Ovary (tissue), 9 donors: ENCODE data around the gene PCDHA10. TPM values are rescaled to one million over a fixed set of nuclear protein-coding genes. Genes with fewer than 3 reads are reported as not detected.

Experiments
- DNase-seq, 5 donors: peaks; one replicate each; pipeline ENCODE4 v3.0.0-alpha.2; 2019 to 2020
- H3K27ac ChIP-seq, 2 donors: fragments of 200-600 bp; one replicate each; pipeline versions ENCODE4 v1.5.1 to v1.8.0; 2019 to 2022
- H3K27me3 ChIP-seq: fragments of 200-600 bp; one replicate; pipeline ENCODE4 v1.8.0; 2022
- H3K36me3 ChIP-seq: fragments of 200-600 bp; sonication (generic); one replicate; pipeline ENCODE4 v1.5.1; 2019
- H3K4me1 ChIP-seq: one replicate; pipeline ENCODE4 v1.8.1; 2013; ENCODE audit warnings: mild to moderate bottlenecking, moderate library complexity; ENCODE audit not compliant: insufficient read depth
- H3K4me3 ChIP-seq: fragments of 200-600 bp; sonication (generic); one replicate; pipeline ENCODE4 v1.5.1; 2017
- H3K9me3 ChIP-seq, 2 donors: fragments of 200-600 bp in 1 of 2; sonication (generic) in 1 of 2; one replicate each; pipeline versions ENCODE4 v1.5.1 to v1.8.1; 2013 to 2019; ENCODE audit warnings: mild to moderate bottlenecking in 1 of 2, moderate library complexity in 1 of 2
- CTCF ChIP-seq, 3 donors: fragments of 450-650 bp in 2 of 3; fragments of 200-600 bp in 1 of 3; IDR thresholded peaks; one replicate each; pipeline versions ENCODE4 v1.5.1 to v1.8.0; 2016 to 2022; ENCODE audit warnings: antibody characterized with exemption in 3 of 3, mild to moderate bottlenecking in 1 of 3
- EP300 ChIP-seq: sonication (generic); formaldehyde crosslinking; IDR thresholded peaks from one replicate; pipeline ENCODE4 v1.6.1; 2017; ENCODE audit warnings: antibody characterized with exemption
- POLR2A ChIP-seq: fragments of 450-650 bp; IDR thresholded peaks from one replicate; pipeline ENCODE4 v1.6.1; 2017; ENCODE audit warnings: antibody characterized with exemption, mild to moderate bottlenecking, moderate library complexity
- WGBS, 3 donors: extraction: QIAGEN DNeasy Blood & Tissue Kit in 1 of 3; methylation state at CpG; one replicate each; pipeline versions ENCODE4 v1.1.5 to v1.1.7; 2013 to 2017; 5-methylcytosine and 5-hydroxymethylcytosine counted together
- intact Hi-C, 4 donors: fragments of 100-400 bp; cut with DNase I; formaldehyde crosslinking; loops; one replicate each; pipeline versions ENCODE4 v1.11.0 to v1.15.1; 2022 to 2023
- polyA plus RNA-seq, 2 donors: library from polyadenylated mRNA; stranded (reverse); fragments of 200-250 nt in 1 of 2; fragments of 350-450 nt in 1 of 2; fragmentation: Illumina TruSeq in 1 of 2; extraction: RNeasy Lipid Tissue Mini Kit (QIAGEN cat#74804) in 1 of 2; gene quantifications; one replicate each; pipeline ENCODE4 v1.2.3, GENCODE V29; 2013 to 2014
- total RNA-seq, 7 donors: library from RNA; depleted of rRNA in 2 of 7; stranded (reverse); fragments of >200 nt in 2 of 7; fragmentation: NEBNext Ultra II Directional in 3 of 7; extraction: Animal tissue kit (Norgen Biotek cat#: 25700) in 3 of 7; gene quantifications; one replicate each; pipeline versions ENCODE4 v1.1.0 to v1.2.4, GENCODE V29; 2016 to 2023
- donor health status: DM: no; HTN: no; CAD: no; lungs with moderate emphysema.
- donor health status: DM: no; HTN: no; CAD: no.
- donor health status: Bipolar disorder and iron deficiency.
- donor health status: DM: yes; HTN: yes; CAD: no.
- donor health status: DM: no; HTN: no; CAD: no.
- donor health status: DM: yes; HTN: yes; CAD: no.

Gene PCDHA10
- total and polyA plus RNA-seq, 9 donors = 0.06 to 4.0 (median 1.5) TPM

DNA sequence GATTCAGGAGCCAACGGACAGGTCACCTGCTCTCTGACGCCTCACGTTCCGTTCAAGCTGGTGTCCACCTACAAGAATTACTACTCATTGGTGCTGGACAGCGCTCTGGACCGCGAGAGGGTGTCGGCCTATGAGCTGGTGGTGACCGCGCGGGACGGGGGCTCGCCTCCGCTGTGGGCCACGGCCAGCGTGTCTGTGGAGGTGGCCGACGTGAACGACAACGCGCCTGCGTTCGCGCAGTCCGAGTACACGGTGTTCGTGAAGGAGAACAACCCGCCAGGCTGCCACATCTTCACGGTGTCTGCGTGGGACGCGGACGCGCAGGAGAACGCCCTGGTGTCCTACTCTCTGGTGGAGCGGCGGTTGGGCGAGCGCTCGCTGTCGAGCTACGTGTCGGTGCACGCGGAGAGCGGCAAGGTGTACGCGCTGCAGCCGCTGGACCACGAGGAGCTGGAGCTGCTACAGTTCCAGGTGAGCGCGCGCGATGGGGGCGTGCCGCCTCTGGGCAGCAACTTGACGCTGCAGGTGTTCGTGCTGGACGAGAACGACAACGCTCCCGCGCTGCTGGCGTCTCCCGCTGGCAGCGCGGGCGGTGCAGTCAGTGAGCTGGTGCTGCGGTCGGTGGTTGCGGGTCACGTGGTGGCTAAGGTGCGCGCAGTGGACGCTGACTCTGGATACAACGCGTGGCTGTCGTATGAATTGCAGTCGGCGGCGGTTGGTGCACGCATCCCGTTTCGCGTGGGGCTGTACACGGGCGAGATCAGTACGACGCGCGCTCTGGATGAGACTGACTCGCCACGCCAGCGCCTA is 1.7 kb downstream of the PCDHA10 start:
- intact Hi-C loops = no loop called here

GRCh38 chr5:140857987-140858240 is 2.2 kb downstream of the PCDHA10 start:
- peaks cover 0 to 8% of the 10 kb centered on the region in 2 donors for H3K9me3 ChIP-seq
- no peaks in the 10 kb centered on the region for H3K27me3 ChIP-seq
- no peaks in the 10 kb centered on the region for H3K4me1 ChIP-seq
- TF ChIP-seq EP300 = no peak
- WGBS, 3 donors = 68 to 72% methylated on average over 10 to 17 of the region's 22 CpGs; no CpG with 5 or more reads in 1 of the 3 donors
- no peaks in the 10 kb centered on the region for H3K36me3 ChIP-seq
- no peak overlapping the region for H3K27ac ChIP-seq
- intact Hi-C loops = no loop called here
- H3K4me3 ChIP-seq = no peak overlapping the region
- DNase-seq = no peak

More for the DNA sequence above, 1.7 kb downstream of the PCDHA10 start:
- H3K4me3 ChIP-seq = no peak overlapping the region
- H3K9me3 ChIP-seq = peaks cover 0 to 3% of the 10 kb centered on the region in 2 donors
- H3K27me3 ChIP-seq = no peaks in the 10 kb centered on the region
- H3K4me1 ChIP-seq = no peaks in the 10 kb centered on the region
- no peak overlapping the region for H3K27ac ChIP-seq
- DNase-seq = no peak
- H3K36me3 ChIP-seq = no peaks in the 10 kb centered on the region
- TF ChIP-seq EP300 = no peak
- TF ChIP-seq POLR2A = no peak
- TF ChIP-seq CTCF (IDR thresholded peaks at IDR 0.05) = no peak
- WGBS, 3 donors = 48 to 61% methylated on average over 76 to 94 of the region's 94 CpGs; no CpG with 5 or more reads in 1 of the 3 donors

GRCh38 chr5:140862441-140863295 is 7.0 kb downstream of the PCDHA10 start:
- Histone ChIP-seq H3K4me3 (no peak overlapping the region), H3K36me3 (no peaks in the 10 kb centered on the region), H3K4me1 (no peaks in the 10 kb centered on the region), H3K27me3 (no peaks in the 10 kb centered on the region), H3K9me3 (peaks cover 0 to 11% of the 10 kb centered on the region in 2 donors), H3K27ac (no peak overlapping the region)
- 34 to 49% (median 39%) methylated on average over 73 to 76 of the region's 76 CpGs for WGBS, 3 donors
- TF ChIP-seq CTCF (IDR thresholded peaks at IDR 0.05) (no peak), POLR2A (no peak), EP300 (no peak)
- intact Hi-C loops = no loop called here
- DNase-seq = no peak

DNA sequence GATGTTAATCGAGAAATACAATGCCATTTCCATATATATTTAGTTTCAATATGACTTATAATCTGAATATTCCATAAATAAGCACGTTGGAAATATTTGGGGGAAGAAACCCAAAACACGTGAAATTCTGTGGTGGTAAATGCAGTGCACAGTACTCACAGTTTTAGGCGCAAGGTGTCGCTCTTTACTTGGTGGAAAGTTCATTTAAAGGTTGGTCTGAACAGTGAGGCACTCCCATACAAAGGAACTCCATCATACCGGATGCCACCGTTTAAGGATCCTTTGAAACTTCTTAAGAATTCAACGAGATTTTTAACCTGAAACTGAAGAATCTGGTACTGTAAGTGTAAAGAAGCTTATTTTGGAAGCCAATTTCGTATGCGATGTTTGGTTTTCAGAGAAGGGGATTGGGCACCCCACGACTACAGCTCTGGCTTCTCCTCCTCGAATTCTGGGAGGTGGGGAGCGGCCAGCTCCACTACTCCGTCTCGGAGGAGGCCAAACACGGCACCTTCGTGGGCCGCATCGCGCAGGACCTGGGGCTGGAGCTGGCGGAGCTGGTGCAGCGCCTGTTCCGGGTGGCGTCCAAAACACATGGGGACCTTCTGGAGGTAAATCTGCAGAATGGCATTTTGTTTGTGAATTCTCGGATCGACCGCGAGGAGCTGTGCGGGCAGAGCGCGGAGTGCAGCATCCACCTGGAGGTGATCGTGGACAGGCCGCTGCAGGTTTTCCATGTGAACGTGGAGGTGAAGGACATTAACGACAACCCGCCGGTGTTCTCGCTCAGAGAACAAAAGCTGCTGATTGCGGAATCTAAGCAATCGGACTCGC is 13.2 kb downstream of the PCDHA10 start, which contains the start of gene PCDHA11:
Gene PCDHA11 (plus strand): TSS at position 237 of the 834 bp plus-strand sequence. CDS start 147 bp downstream, at position 384.
- no peaks in the 10 kb centered on the region for H3K27me3 ChIP-seq
- DNase-seq = no peak
- H3K9me3 ChIP-seq = peaks cover 0 to 18% of the 10 kb centered on the region in 2 donors
- intact Hi-C loops = no loop called here
- no peak within 1 kb of the TSS for H3K27ac ChIP-seq
- H3K4me1 ChIP-seq = no peaks in the 10 kb centered on the region
- no peaks in the 10 kb centered on the region for H3K36me3 ChIP-seq
- TF ChIP-seq CTCF (IDR thresholded peaks at IDR 0.05) = no peak
- no peak within 1 kb of the TSS for H3K4me3 ChIP-seq
- 11 to 20% (median 16%) methylated on average over 41 of the region's 41 CpGs for WGBS, 3 donors
